Dendritic cell treated with granulocyte-macrophage colony-stimulating factor and Interleukin-4, amounts not matched to agents 40 ng/mL and 50 ng/mL, for 4 days (primary cell): ENCODE data around the gene MPRIP.

ENCODE experiments used
- H3K27ac Mint-ChIP-seq: one replicate; pipeline ENCODE4 v1.8.0; 2022; ENCODE audit warnings: mild to moderate bottlenecking, mixed read lengths
- H3K27me3 Mint-ChIP-seq: one replicate; pipeline ENCODE4 v1.8.0; 2022; ENCODE audit warnings: mild to moderate bottlenecking, mixed read lengths
- H3K36me3 Mint-ChIP-seq: one replicate; pipeline ENCODE4 v1.8.0; 2022; ENCODE audit warnings: low read depth, mixed read lengths
- H3K4me1 Mint-ChIP-seq: one replicate; pipeline ENCODE4 v1.8.0; 2022; ENCODE audit warnings: low read depth, mixed read lengths
- H3K4me3 Mint-ChIP-seq: one replicate; pipeline ENCODE4 v1.8.0; 2022; ENCODE audit warnings: mild to moderate bottlenecking, moderate library complexity, mixed read lengths
- H3K9me3 Mint-ChIP-seq: one replicate; pipeline ENCODE4 v1.8.0; 2022; ENCODE audit warnings: mixed read lengths
- intact Hi-C: fragments of 100-400 bp; cut with micrococcal nuclease; formaldehyde crosslinking; loops from one replicate; pipeline ENCODE4 v1.15.0; 2022

The MPRIP gene

GRCh38 chr17:17120701-17121100 lies 78.4 kb downstream of the MPRIP start:
- H3K4me3 Mint-ChIP-seq = no peak overlapping the region
- peaks cover 44% of the 10 kb centered on the region for H3K4me1 Mint-ChIP-seq
- intact Hi-C loops = no loop called here
- H3K36me3 Mint-ChIP-seq = no peaks in the 10 kb centered on the region
- H3K9me3 Mint-ChIP-seq = no peaks in the 10 kb centered on the region
- H3K27me3 Mint-ChIP-seq = no peaks in the 10 kb centered on the region
- H3K27ac Mint-ChIP-seq = no peak overlapping the region

- intact Hi-C loops = no loop called here
- Mint-ChIP-seq H3K27ac (no peak overlapping the region), H3K9me3 (no peaks in the 10 kb centered on the region)
Observed at GRCh38 chr17:17121162-17121561, 78.9 kb downstream of the MPRIP start.

GRCh38 chr17:17122781-17123483 lies 80.7 kb downstream of the MPRIP start:
- Mint-ChIP-seq H3K4me3 (no peak overlapping the region), H3K4me1 (peaks cover 34% of the 10 kb centered on the region), H3K27me3 (no peaks in the 10 kb centered on the region), H3K27ac (no peak overlapping the region), H3K36me3 (peaks cover 18% of the 10 kb centered on the region), H3K9me3 (no peaks in the 10 kb centered on the region)
- intact Hi-C loops = no loop called here

More at GRCh38 chr17:17121162-17121561, 78.9 kb downstream of the MPRIP start:
- Mint-ChIP-seq H3K4me3 (no peak overlapping the region), H3K4me1 (peaks cover 45% of the 10 kb centered on the region), H3K27me3 (no peaks in the 10 kb centered on the region), H3K36me3 (no peaks in the 10 kb centered on the region)

GRCh38 chr17:17124341-17124740 lies 82.1 kb downstream of the MPRIP start:
- Mint-ChIP-seq H3K36me3 (peaks cover 32% of the 10 kb centered on the region), H3K27me3 (no peaks in the 10 kb centered on the region), H3K27ac (no peak overlapping the region), H3K9me3 (no peaks in the 10 kb centered on the region), H3K4me3 (no peak overlapping the region), H3K4me1 (peaks cover 28% of the 10 kb centered on the region)
- intact Hi-C loops = no loop called here

- Mint-ChIP-seq H3K4me1 (peaks cover 22% of the 10 kb centered on the region), H3K4me3 (no peak overlapping the region), H3K27ac (no peak overlapping the region), H3K27me3 (no peaks in the 10 kb centered on the region), H3K36me3 (peaks cover 42% of the 10 kb centered on the region), H3K9me3 (no peaks in the 10 kb centered on the region)
- intact Hi-C loops = no loop called here
Observed at GRCh38 chr17:17125136-17126084, 83.2 kb downstream of the MPRIP start.

GRCh38 chr17:17126131-17127110 lies 84.2 kb downstream of the MPRIP start:
- Mint-ChIP-seq H3K9me3 (no peaks in the 10 kb centered on the region), H3K27me3 (no peaks in the 10 kb centered on the region), H3K27ac (no peak overlapping the region), H3K4me1 (peaks cover 19% of the 10 kb centered on the region), H3K36me3 (peaks cover 52% of the 10 kb centered on the region), H3K4me3 (no peak overlapping the region)
- intact Hi-C loops = no loop called here

GRCh38 chr17:17127156-17127555 lies 84.9 kb downstream of the MPRIP start:
- H3K27ac Mint-ChIP-seq = no peak overlapping the region
- no peak overlapping the region for H3K4me3 Mint-ChIP-seq
- H3K36me3 Mint-ChIP-seq = peaks cover 60% of the 10 kb centered on the region
- intact Hi-C loops = no loop called here
- H3K4me1 Mint-ChIP-seq = peaks cover 16% of the 10 kb centered on the region
- no peaks in the 10 kb centered on the region for H3K9me3 Mint-ChIP-seq
- no peaks in the 10 kb centered on the region for H3K27me3 Mint-ChIP-seq

GRCh38 chr17:17127730-17128291 lies 85.6 kb downstream of the MPRIP start:
- Mint-ChIP-seq H3K27me3 (no peaks in the 10 kb centered on the region), H3K4me1 (peaks cover 16% of the 10 kb centered on the region), H3K9me3 (no peaks in the 10 kb centered on the region), H3K4me3 (no peak overlapping the region), H3K27ac (no peak overlapping the region), H3K36me3 (peaks cover 66% of the 10 kb centered on the region)
- intact Hi-C loops = no loop called here

- no peaks in the 10 kb centered on the region for H3K27me3 Mint-ChIP-seq
- H3K9me3 Mint-ChIP-seq = no peaks in the 10 kb centered on the region
- peaks cover 74% of the 10 kb centered on the region for H3K36me3 Mint-ChIP-seq
- intact Hi-C loops = no loop called here
- no peak overlapping the region for H3K4me3 Mint-ChIP-seq
- H3K4me1 Mint-ChIP-seq = peaks cover 16% of the 10 kb centered on the region
- no peak overlapping the region for H3K27ac Mint-ChIP-seq
Observed at GRCh38 chr17:17128476-17129075, 86.3 kb downstream of the MPRIP start.

- H3K4me1 Mint-ChIP-seq = peaks cover 21% of the 10 kb centered on the region
- H3K27me3 Mint-ChIP-seq = no peaks in the 10 kb centered on the region
- H3K36me3 Mint-ChIP-seq = peaks cover 83% of the 10 kb centered on the region
- intact Hi-C loops = no loop called here
- H3K9me3 Mint-ChIP-seq = no peaks in the 10 kb centered on the region
- H3K27ac Mint-ChIP-seq = no peak overlapping the region
- no peak overlapping the region for H3K4me3 Mint-ChIP-seq
Observed at GRCh38 chr17:17129466-17129865, 87.2 kb downstream of the MPRIP start.

- H3K4me3 Mint-ChIP-seq = no peak overlapping the region
- H3K27ac Mint-ChIP-seq = no peak overlapping the region
- H3K27me3 Mint-ChIP-seq = no peaks in the 10 kb centered on the region
- intact Hi-C loops = no loop called here
- H3K36me3 Mint-ChIP-seq = peaks cover 91% of the 10 kb centered on the region
- H3K4me1 Mint-ChIP-seq = peaks cover 17% of the 10 kb centered on the region
- H3K9me3 Mint-ChIP-seq = no peaks in the 10 kb centered on the region
Observed at GRCh38 chr17:17130077-17130844, 88.0 kb downstream of the MPRIP start.

- no peak overlapping the region for H3K27ac Mint-ChIP-seq
- peaks cover 100% of the 10 kb centered on the region for H3K36me3 Mint-ChIP-seq
- H3K27me3 Mint-ChIP-seq = no peaks in the 10 kb centered on the region
- H3K4me1 Mint-ChIP-seq = peaks cover 12% of the 10 kb centered on the region
- no peak overlapping the region for H3K4me3 Mint-ChIP-seq
- intact Hi-C loops = no loop called here
- no peaks in the 10 kb centered on the region for H3K9me3 Mint-ChIP-seq
Observed at GRCh38 chr17:17131839-17132238, 89.6 kb downstream of the MPRIP start.
